Spinal cord (tissue), 10 donors: ENCODE measurements around the gene CAMKMT. TPM values are rescaled to one million over a fixed set of nuclear protein-coding genes. Genes with fewer than 3 reads are reported as not detected.
A peak's percentile ranks its signal among the peaks of the same experiment; 100 is the strongest.

Source experiments
- DNase-seq, 6 donors: peaks; one replicate each; pipeline versions ENCODE4 v3.0.0 to v3.0.0-alpha.2; 2013 to 2015; ENCODE audit warnings: low spot score in 6 of 6, low read depth in 4 of 6
- H3K27ac ChIP-seq: one replicate; pipeline ENCODE4 v1.5.1; 2013; ENCODE audit warnings: low read depth, low read length, control low read depth
- H3K27me3 ChIP-seq: one replicate; pipeline ENCODE4 v1.6.1; 2013; ENCODE audit warnings: low read length; ENCODE audit not compliant: control insufficient read depth, insufficient read depth
- H3K36me3 ChIP-seq: one replicate; pipeline ENCODE4 v1.6.1; 2013; ENCODE audit warnings: low read length; ENCODE audit not compliant: control insufficient read depth, insufficient read depth
- H3K4me1 ChIP-seq: one replicate; pipeline ENCODE4 v1.6.1; 2013; ENCODE audit warnings: low read length; ENCODE audit not compliant: control insufficient read depth, insufficient read depth
- H3K4me3 ChIP-seq: one replicate; pipeline ENCODE4 v1.5.1; 2013; ENCODE audit warnings: low read depth, low read length, control low read depth
- H3K9me3 ChIP-seq: one replicate; pipeline ENCODE4 v1.6.1; 2013; ENCODE audit warnings: low read length; ENCODE audit not compliant: control insufficient read depth, insufficient read depth
- WGBS: methylation state at CpG from one replicate; pipeline ENCODE4 v1.1.5; 2013; ENCODE audit warnings: missing lambda C conversion rate; ENCODE audit not compliant: insufficient coverage; 5-methylcytosine and 5-hydroxymethylcytosine counted together
- polyA plus RNA-seq, 2 donors: library from polyadenylated mRNA; unstranded; fragments of 120-200 nt; gene quantifications; one replicate each; pipeline ENCODE4 v1.2.1, GENCODE V29; 2013; ENCODE audit not compliant: insufficient read length in 2 of 2
- total RNA-seq, 2 donors: library from RNA; depleted of rRNA in 1 of 2; stranded (reverse); fragments of 120-200 nt in 1 of 2; fragments of >200 nt in 1 of 2; gene quantifications; one replicate each; pipeline versions ENCODE4 v1.2.3 to v1.2.4, GENCODE V29; 2013 to 2014
- donor health status: healthy.

The CAMKMT gene
- total and polyA plus RNA-seq, 4 donors: 8.0 to 16.8 (median 13.9) TPM

DNA sequence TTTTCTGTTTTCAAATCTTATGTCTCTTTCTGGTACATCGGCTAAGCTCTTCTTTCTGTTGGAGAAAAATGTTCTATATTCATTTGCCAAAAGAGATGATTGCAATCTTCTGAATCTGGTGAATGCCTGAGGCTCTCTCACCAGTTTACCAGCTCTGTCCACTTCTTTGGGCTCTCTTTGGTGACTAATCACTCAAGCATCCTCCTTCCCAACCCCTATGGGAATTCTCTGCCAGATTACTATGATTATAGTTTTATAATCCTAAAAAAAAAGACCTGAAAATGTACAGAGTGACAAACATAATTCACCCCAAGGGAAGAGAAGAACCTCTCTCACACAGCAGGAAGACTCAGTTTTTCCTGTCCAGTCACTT is 187.3 kb downstream of the CAMKMT start:
- no peak for DNase-seq
- Histone ChIP-seq H3K27me3 (no peaks in the 10 kb centered on the region), H3K36me3 (no peaks in the 10 kb centered on the region), H3K9me3 (no peaks in the 10 kb centered on the region), H3K4me3 (no peak overlapping the region), H3K4me1 (no peaks in the 10 kb centered on the region), H3K27ac (no peak overlapping the region)
- no CpG with 5 or more reads among the region's 1 CpG for WGBS

DNA sequence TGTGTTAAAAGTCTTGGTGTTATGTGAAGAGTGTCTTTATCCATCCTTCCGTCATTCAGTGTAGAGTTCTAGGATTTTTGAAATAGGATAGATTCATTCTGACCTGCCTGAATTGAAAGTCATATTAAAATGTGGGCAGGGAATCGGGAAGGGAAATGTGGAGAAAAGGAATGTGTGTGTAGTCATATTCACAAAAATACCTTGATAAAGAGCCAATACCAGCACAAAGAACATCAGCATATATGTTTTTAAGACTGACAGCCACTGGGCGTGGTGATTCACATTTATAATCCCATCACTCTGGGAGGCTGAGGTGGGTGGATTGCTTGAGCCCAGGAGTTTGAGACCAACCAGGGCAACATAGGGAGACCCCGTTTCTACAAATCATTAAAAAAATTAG is 188.1 kb downstream of the CAMKMT start:
- Histone ChIP-seq H3K36me3 (no peaks in the 10 kb centered on the region), H3K27me3 (no peaks in the 10 kb centered on the region), H3K4me3 (no peak overlapping the region), H3K9me3 (no peaks in the 10 kb centered on the region), H3K27ac (no peak overlapping the region), H3K4me1 (no peaks in the 10 kb centered on the region)
- no peak for DNase-seq
- 67% methylated on average over 1 of the region's 4 CpGs for WGBS

DNA sequence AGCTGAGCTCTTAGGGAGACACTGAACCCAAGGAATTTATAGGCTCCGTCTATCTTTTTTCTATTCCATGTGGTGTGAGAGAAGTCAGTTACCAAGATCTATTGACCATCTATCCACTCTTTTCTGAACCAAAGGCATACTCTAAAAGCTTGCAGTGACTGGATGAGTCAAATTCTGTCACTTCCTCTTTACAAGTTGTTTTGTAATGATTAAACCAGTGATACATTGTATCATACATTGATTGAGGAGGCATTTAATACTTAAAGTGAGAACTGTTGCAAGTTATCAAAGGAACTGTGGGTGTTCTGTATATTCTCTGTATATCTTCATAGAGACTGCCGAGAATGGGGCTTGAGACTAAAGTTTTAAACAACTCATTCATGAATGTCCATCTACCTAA is 188.8 kb downstream of the CAMKMT start:
- no peak for DNase-seq
- no peaks in the 10 kb centered on the region for H3K27me3 ChIP-seq
- H3K4me1 ChIP-seq: no peaks in the 10 kb centered on the region
- H3K4me3 ChIP-seq: no peak overlapping the region
- no peaks in the 10 kb centered on the region for H3K36me3 ChIP-seq
- WGBS: no CpG with 5 or more reads among the region's 2 CpGs
- H3K27ac ChIP-seq: no peak overlapping the region
- H3K9me3 ChIP-seq: no peaks in the 10 kb centered on the region

DNA sequence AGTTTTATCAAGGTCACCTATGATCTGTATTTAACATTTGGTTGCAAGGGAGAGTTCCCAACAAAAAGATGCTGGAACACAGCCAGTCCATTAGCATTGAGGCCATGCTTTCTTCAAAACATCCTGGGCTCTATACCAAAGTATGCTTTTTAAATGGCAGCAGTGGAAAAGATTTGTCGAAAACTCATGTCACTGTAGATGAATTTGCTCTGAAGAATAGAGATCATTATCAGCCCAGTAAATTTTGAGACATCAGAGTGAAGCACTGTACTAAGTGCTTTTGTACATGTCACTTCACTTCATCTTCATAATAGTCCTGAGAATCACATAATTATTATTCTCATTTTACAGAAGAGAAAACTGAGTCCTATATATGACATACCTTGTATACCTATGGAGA is 189.8 kb downstream of the CAMKMT start:
- no peak overlapping the region for H3K27ac ChIP-seq
- no peaks in the 10 kb centered on the region for H3K27me3 ChIP-seq
- no peak overlapping the region for H3K4me3 ChIP-seq
- H3K4me1 ChIP-seq: no peaks in the 10 kb centered on the region
- DNase-seq: no peak
- no CpG with 5 or more reads among the region's 1 CpG for WGBS
- no peaks in the 10 kb centered on the region for H3K36me3 ChIP-seq
- no peaks in the 10 kb centered on the region for H3K9me3 ChIP-seq

DNA sequence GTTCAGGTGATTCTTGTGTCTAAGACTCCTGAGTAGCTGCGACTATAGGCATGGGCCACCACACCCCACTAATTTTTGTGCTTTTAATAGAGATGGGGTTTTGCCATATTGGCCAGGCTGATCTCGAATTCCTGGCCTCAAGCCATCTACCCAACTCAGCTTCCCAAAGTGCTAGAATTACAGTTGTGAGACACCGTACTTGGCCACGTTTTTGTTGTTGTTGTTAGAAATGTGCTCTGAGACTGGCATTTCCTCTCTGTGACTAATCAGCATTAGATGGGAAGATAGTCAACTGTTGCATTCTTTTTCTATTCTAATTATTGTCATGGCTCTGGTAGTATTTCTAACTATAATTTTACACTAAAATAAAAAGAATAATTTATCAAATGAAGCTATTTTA is 191.7 kb downstream of the CAMKMT start:
- no CpG with 5 or more reads among the region's 4 CpGs for WGBS
- Histone ChIP-seq H3K4me1 (no peaks in the 10 kb centered on the region), H3K27ac (no peak overlapping the region), H3K9me3 (no peaks in the 10 kb centered on the region), H3K4me3 (no peak overlapping the region), H3K27me3 (no peaks in the 10 kb centered on the region), H3K36me3 (no peaks in the 10 kb centered on the region)
- no peak for DNase-seq

DNA sequence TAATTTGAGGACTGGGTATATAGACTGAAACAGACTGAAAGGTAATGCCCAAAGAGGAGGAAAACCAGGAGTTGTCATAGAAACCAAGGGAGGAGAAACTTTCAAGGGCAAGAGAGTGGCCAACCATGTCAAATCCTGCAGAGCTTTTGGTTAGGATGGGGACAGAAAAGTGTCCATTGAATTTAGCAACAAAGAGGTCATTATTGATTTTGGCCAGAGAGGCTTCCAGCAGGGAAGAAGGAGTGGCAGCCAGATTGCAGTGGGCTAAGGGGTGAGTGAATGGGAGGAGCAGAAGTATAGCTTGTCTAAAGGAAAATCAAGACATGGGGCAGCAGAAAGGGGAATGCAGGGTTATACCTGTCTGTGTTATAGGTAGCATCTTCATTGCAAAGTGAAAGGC is 194.0 kb downstream of the CAMKMT start:
- H3K4me3 ChIP-seq: no peak overlapping the region
- no peaks in the 10 kb centered on the region for H3K4me1 ChIP-seq

DNA sequence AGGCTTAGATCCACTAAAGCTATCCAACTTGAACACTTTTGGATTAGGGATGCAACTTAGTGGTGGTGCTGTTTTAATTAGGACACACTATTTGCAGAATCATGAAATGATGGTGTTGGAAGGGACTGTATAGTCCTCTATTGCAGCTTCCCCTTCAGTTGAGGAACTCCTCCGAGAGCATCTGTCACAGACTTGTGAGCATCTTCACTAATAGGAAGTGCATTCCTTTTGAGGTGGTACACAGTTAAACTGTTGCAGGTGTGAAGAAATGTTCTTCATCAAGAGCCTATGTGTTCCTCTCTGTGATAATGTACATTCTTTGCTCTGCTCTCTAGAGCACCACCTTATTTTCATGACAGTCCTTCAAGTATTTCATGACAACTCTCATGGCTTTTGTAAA is 197.4 kb downstream of the CAMKMT start:
- no peaks in the 10 kb centered on the region for H3K36me3 ChIP-seq
- no CpG with 5 or more reads among the region's 1 CpG for WGBS
- no peak overlapping the region for H3K27ac ChIP-seq
- no peaks in the 10 kb centered on the region for H3K4me1 ChIP-seq
- H3K9me3 ChIP-seq: no peaks in the 10 kb centered on the region
- no peaks in the 10 kb centered on the region for H3K27me3 ChIP-seq
- H3K4me3 ChIP-seq: no peak overlapping the region
- DNase-seq: no peak

More for the DNA sequence above, 194.0 kb downstream of the CAMKMT start:
- no peaks in the 10 kb centered on the region for H3K27me3 ChIP-seq
- peak in 1 of 6 donors; percentile 14 for DNase-seq
- no peaks in the 10 kb centered on the region for H3K9me3 ChIP-seq
- H3K27ac ChIP-seq: no peak overlapping the region
- no peaks in the 10 kb centered on the region for H3K36me3 ChIP-seq

DNA sequence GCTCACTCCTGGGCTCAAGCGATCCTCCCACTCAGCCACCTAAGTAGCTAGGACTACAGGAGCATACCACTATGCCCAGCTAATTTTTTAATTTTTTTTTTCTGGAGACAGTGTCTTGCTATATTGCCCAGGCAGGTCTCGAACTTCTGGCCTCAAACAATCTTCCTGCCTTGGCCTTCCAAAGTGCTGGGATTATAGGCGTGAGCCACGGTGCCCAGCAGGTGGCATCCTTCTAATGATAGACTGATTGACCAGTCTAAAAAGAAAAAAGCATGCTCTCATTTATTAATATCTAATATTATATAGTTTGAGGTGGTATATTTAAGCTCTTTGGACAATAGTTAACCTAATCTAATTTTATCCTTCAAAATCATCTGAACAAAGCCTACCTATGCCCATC is 198.6 kb downstream of the CAMKMT start:
- H3K36me3 ChIP-seq: no peaks in the 10 kb centered on the region
- 100% methylated on average over 2 of the region's 4 CpGs for WGBS
- no peaks in the 10 kb centered on the region for H3K4me1 ChIP-seq
- H3K4me3 ChIP-seq: no peak overlapping the region
- DNase-seq: no peak
- no peaks in the 10 kb centered on the region for H3K27me3 ChIP-seq
- no peak overlapping the region for H3K27ac ChIP-seq
- no peaks in the 10 kb centered on the region for H3K9me3 ChIP-seq

DNA sequence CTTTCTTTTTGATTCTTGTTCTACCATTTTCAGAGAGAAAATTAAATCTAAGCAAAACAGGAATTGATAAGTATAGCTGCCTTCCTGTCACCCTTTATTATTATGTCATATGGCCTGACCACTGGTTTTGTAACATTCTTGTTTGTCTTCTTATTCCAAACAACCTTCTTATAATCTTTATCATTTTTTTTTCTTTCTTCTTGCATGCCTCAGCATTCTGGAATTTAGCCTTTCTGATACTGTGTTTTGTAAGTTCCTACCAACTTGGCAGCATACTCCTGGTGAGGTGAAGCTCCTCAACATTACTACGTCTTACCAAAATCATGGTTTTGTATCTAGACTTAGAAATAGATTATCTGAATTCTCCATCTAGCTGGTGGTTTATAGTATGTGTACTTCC is 199.2 kb downstream of the CAMKMT start:
- no peak for DNase-seq
- Histone ChIP-seq H3K4me3 (no peak overlapping the region), H3K27me3 (no peaks in the 10 kb centered on the region), H3K36me3 (no peaks in the 10 kb centered on the region), H3K27ac (no peak overlapping the region), H3K9me3 (no peaks in the 10 kb centered on the region), H3K4me1 (no peaks in the 10 kb centered on the region)
- no CpG with 5 or more reads among the region's 1 CpG for WGBS

DNA sequence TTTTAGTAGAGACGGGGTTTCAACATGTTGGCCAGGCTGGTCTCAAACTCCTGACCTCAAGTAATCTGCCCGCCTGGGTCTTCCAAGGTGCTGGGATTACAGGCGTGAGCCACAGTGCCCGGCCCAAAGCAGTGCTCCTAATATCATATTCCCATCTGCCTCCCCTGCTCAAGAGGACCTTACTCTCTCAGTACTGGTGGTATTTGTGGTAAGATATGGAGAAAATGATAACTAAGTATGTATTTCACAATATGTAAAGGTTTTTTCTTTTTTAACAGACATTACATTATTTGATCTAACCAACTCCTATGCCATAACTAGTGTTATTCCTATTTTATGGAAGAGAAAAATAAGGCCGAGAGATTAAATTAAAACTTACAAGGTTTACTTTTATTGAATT is 201.0 kb downstream of the CAMKMT start:
- DNase-seq: no peak
- Histone ChIP-seq H3K27ac (no peak overlapping the region), H3K9me3 (no peaks in the 10 kb centered on the region), H3K27me3 (no peaks in the 10 kb centered on the region), H3K36me3 (no peaks in the 10 kb centered on the region), H3K4me1 (no peaks in the 10 kb centered on the region), H3K4me3 (no peak overlapping the region)
- 100% methylated on average over 1 of the region's 5 CpGs for WGBS
